Kidney (tissue), 14 donors: ENCODE results near the gene IQSEC1. TPM values are rescaled to one million over a fixed set of nuclear protein-coding genes. Genes with fewer than 3 reads are reported as not detected.

Experiments
- DNase-seq, 5 donors: peaks; one replicate each; pipeline ENCODE4 v3.0.0-alpha.2; 2013 to 2020
- FAIRE-seq: peaks from 2 replicates; lab custom pipeline; 2012; peaks lifted over from hg19 to GRCh38; lab: Jason Lieb, UNC
- H3K27ac ChIP-seq, 2 donors: one replicate each; pipeline ENCODE4 v1.7.0; 2013; ENCODE audit warnings: low read depth in 2 of 2, low read length in 2 of 2, inconsistent platforms in 1 of 2
- H3K27me3 ChIP-seq: one replicate; pipeline ENCODE4 v1.7.1; 2013; ENCODE audit warnings: low read length, inconsistent platforms; ENCODE audit not compliant: control insufficient read depth, insufficient read depth
- H3K36me3 ChIP-seq, 3 donors: one replicate each; pipeline versions ENCODE4 v1.7.0 to v1.7.1; 2013; ENCODE audit warnings: low read length in 3 of 3, control low read depth in 1 of 3, inconsistent platforms in 1 of 3; ENCODE audit not compliant: insufficient read depth in 3 of 3, control insufficient read depth in 2 of 3
- H3K4me1 ChIP-seq, 3 donors: one replicate each; pipeline versions ENCODE4 v1.7.0 to v1.7.1; 2013; ENCODE audit warnings: low read length in 3 of 3, inconsistent platforms in 1 of 3, low read depth in 1 of 3; ENCODE audit not compliant: control insufficient read depth in 2 of 3, insufficient read depth in 2 of 3
- H3K4me3 ChIP-seq, 3 donors: one replicate each; pipeline versions ENCODE4 v1.7.0 to v1.8.1; 2013; ENCODE audit warnings: low read length in 3 of 3, control low read depth in 1 of 3, inconsistent platforms in 1 of 3
- H3K9ac ChIP-seq, 3 donors: one replicate each; pipeline versions ENCODE4 v1.7.0 to v1.7.1; 2013; ENCODE audit warnings: low read length in 3 of 3, control low read depth in 1 of 3, inconsistent platforms in 1 of 3
- H3K9me3 ChIP-seq, 3 donors: one replicate each; pipeline versions ENCODE4 v1.7.0 to v1.7.1; 2013; ENCODE audit warnings: low read length in 3 of 3, control low read depth in 1 of 3, inconsistent platforms in 1 of 3; ENCODE audit not compliant: control insufficient read depth in 2 of 3, insufficient read depth in 1 of 3
- CTCF ChIP-seq: IDR thresholded peaks from 3 replicates; pipeline ENCODE4 v1.5.1; 2012; ENCODE audit warnings: mild to moderate bottlenecking, moderate library complexity, borderline replicate concordance; ENCODE audit not compliant: insufficient read depth; ENCODE audit errors: extremely low read depth
- intact Hi-C: fragments of 100-400 bp; cut with DNase I; formaldehyde crosslinking; loops from one replicate; pipeline ENCODE4 v1.11.1; 2022
- polyA plus RNA-seq: library from polyadenylated mRNA; stranded (reverse); fragments of 350-450 nt; fragmentation: Illumina TruSeq; extraction: RNeasy Lipid Tissue Mini Kit (QIAGEN cat#74804); gene quantifications from one replicate; pipeline ENCODE4 v1.2.3, GENCODE V29; 2014; ENCODE audit warnings: low read depth, low replicate concordance; ENCODE audit not compliant: insufficient read depth
- total RNA-seq: library from RNA; stranded (reverse); fragmentation: NEBNext Ultra II Directional; extraction: Animal tissue kit (Norgen Biotek cat#: 25700); gene quantifications from one replicate; pipeline ENCODE4 v1.2.1, GENCODE V29; 2021
- donor health status: control.
- donor health status: control.
- donor health status: control.
- donor health status: control.
- donor health status: control.
- donor health status: DM: yes; HTN: yes; CAD: no.
- donor health status: Normal renal cell carcinoma (clear cell type).

The IQSEC1 gene
- total and polyA plus RNA-seq, 2 donors from 2014 or later: 15.1 to 45.7 TPM

DNA sequence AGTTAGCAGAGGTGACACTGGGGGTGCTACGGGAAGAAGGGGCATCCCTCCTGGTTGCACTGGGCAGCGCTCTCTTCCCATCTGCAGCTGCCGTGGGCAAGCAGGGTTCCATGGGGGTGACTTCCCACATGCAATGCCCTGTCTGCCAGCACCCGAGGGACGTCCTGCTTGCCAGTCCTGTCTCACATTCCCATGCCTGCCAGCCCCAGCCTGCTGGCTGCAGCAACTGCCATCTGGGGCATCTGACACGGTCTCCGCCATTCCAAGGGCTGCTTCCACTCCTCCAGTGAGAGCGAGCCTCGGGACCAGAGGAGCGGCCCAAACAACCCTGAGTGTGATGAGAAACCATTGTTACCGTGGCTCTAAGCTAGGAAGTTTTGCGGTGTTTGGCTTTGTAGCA, 186.5 kb downstream of the IQSEC1 start:
- no peaks in the 10 kb centered on the region for H3K9me3 ChIP-seq
- H3K27ac ChIP-seq: no peak overlapping the region
- DNase-seq (peak in 1 of 5 donors; percentile 61), FAIRE-seq (no peak)
- H3K27me3 ChIP-seq: no peaks in the 10 kb centered on the region
- H3K9ac ChIP-seq: no peak overlapping the region
- H3K4me1 ChIP-seq: peaks cover 0 to 4% (median 2%) of the 10 kb centered on the region in 3 donors
- H3K4me3 ChIP-seq: no peak overlapping the region
- intact Hi-C loops: no loop called here
- TF ChIP-seq CTCF: no peak
- no peaks in the 10 kb centered on the region for H3K36me3 ChIP-seq

- Histone ChIP-seq H3K36me3 (no peaks in the 10 kb centered on the region), H3K27ac (no peak overlapping the region), H3K9me3 (no peaks in the 10 kb centered on the region), H3K4me1 (no peaks in the 10 kb centered on the region), H3K4me3 (no peak overlapping the region), H3K27me3 (no peaks in the 10 kb centered on the region), H3K9ac (no peak overlapping the region)
- FAIRE-seq (no peak), DNase-seq (no peak)
- intact Hi-C loops: no loop called here
- no peak for TF ChIP-seq CTCF
Measured at GRCh38 chr3:12886106-12886679, 187.0 kb downstream of the IQSEC1 start.

- no peaks in the 10 kb centered on the region for H3K36me3 ChIP-seq
- FAIRE-seq (no peak), DNase-seq (peak in 1 of 5 donors; percentile 34)
- H3K27me3 ChIP-seq: no peaks in the 10 kb centered on the region
- no peak overlapping the region for H3K4me3 ChIP-seq
- H3K9ac ChIP-seq: no peak overlapping the region
- no peaks in the 10 kb centered on the region for H3K9me3 ChIP-seq
- intact Hi-C loops: no loop called here
- no peaks in the 10 kb centered on the region for H3K4me1 ChIP-seq
- H3K27ac ChIP-seq: no peak overlapping the region
- TF ChIP-seq CTCF: no peak
Measured at GRCh38 chr3:12885583-12885930, 187.7 kb downstream of the IQSEC1 start.
